Rectal smooth muscle tissue (tissue), 1 donor: Measurements from ENCODE around the gene SMAGP.
"Not testable (repeated sequence)": the region's sequence is repeated elsewhere in the genome, so short reads cannot be mapped to it uniquely, and the experiment has no call there.

Experiments used
- H3K27ac ChIP-seq: one replicate; pipeline ENCODE4 v1.7.0; 2013; ENCODE audit warnings: low read depth, low read length, inconsistent platforms
- H3K27me3 ChIP-seq: one replicate; pipeline ENCODE4 v1.7.0; 2013; ENCODE audit warnings: low read length; ENCODE audit not compliant: control insufficient read depth, insufficient read depth
- H3K36me3 ChIP-seq: one replicate; pipeline ENCODE4 v1.7.0; 2013; ENCODE audit warnings: low read length; ENCODE audit not compliant: control insufficient read depth, insufficient read depth
- H3K4me1 ChIP-seq: one replicate; pipeline ENCODE4 v1.7.0; 2013; ENCODE audit warnings: low read length; ENCODE audit not compliant: control insufficient read depth, insufficient read depth
- H3K4me3 ChIP-seq: one replicate; pipeline ENCODE4 v1.7.0; 2013; ENCODE audit warnings: low read length
- H3K9ac ChIP-seq: one replicate; pipeline ENCODE4 v1.7.0; 2013; ENCODE audit warnings: low read length

The SMAGP gene

GRCh38 chr12:51285843-51286242, 15.6 kb upstream of the SMAGP start:
- H3K36me3 ChIP-seq = no peaks in the 10 kb centered on the region
- H3K4me1 ChIP-seq = no peaks in the 10 kb centered on the region
- no peaks in the 10 kb centered on the region for H3K27me3 ChIP-seq
- H3K4me3 ChIP-seq = no peak overlapping the region
- H3K9ac ChIP-seq = no peak overlapping the region
- H3K27ac ChIP-seq = no peak overlapping the region

GRCh38 chr12:51281202-51281924, 11.1 kb upstream of the SMAGP start:
- H3K27me3 ChIP-seq = no peaks in the 10 kb centered on the region
- H3K4me1 ChIP-seq = no peaks in the 10 kb centered on the region
- no peak overlapping the region for H3K27ac ChIP-seq
- no peak overlapping the region for H3K4me3 ChIP-seq
- H3K9ac ChIP-seq = no peak overlapping the region
- H3K36me3 ChIP-seq = no peaks in the 10 kb centered on the region

GRCh38 chr12:51275088-51275487, 4.9 kb upstream of the SMAGP start:
- H3K4me1 ChIP-seq = no peaks in the 10 kb centered on the region
- no peak overlapping the region for H3K9ac ChIP-seq
- no peak overlapping the region for H3K27ac ChIP-seq
- no peaks in the 10 kb centered on the region for H3K36me3 ChIP-seq
- H3K4me3 ChIP-seq = no peak overlapping the region
- no peaks in the 10 kb centered on the region for H3K27me3 ChIP-seq

DNA sequence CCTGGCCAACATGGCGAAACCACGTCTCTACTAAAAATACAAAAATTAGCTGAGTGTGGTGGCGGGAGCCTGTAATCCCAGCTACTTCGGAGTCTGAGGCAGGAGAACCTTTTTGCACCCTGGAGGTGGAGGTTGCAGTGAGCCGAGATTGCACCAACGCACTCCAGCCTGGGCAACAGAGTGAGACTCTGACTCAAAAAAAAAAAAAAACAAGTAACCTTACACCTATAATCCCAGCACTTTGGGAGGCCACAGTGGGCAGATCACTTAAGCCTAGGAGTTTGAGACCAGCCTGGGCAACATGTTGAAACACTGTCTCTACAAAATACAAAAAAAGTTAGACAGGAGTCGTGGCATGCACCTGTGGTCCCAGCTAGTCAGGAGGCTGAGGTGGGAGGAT, 2.6 kb upstream of the SMAGP start:
- not testable (repeated sequence) for H3K27me3 ChIP-seq, H3K9ac ChIP-seq, H3K27ac ChIP-seq, H3K36me3 ChIP-seq, H3K4me3 ChIP-seq, H3K4me1 ChIP-seq

- H3K27me3 ChIP-seq = no peaks in the 10 kb centered on the region
- H3K4me1 ChIP-seq = no peaks in the 10 kb centered on the region
- no peaks in the 10 kb centered on the region for H3K36me3 ChIP-seq
- H3K4me3 ChIP-seq = peak overlapping the region; percentile 74
- no peak overlapping the region for H3K27ac ChIP-seq
- no peak overlapping the region for H3K9ac ChIP-seq
These were observed 820 bp upstream of the SMAGP start for GRCh38 chr12:51270951-51271518.

- no peaks in the 10 kb centered on the region for H3K27me3 ChIP-seq
- H3K27ac ChIP-seq = no peak overlapping the region
- peak overlapping the region; percentile 42 for H3K9ac ChIP-seq
- peak overlapping the region; percentile 74 for H3K4me3 ChIP-seq
- no peaks in the 10 kb centered on the region for H3K36me3 ChIP-seq
- H3K4me1 ChIP-seq = no peaks in the 10 kb centered on the region
These were observed 795 bp downstream of the SMAGP start for GRCh38 chr12:51269174-51270066.

- Histone ChIP-seq H3K9ac (no peak overlapping the region), H3K36me3 (no peaks in the 10 kb centered on the region), H3K4me3 (no peak overlapping the region), H3K4me1 (no peaks in the 10 kb centered on the region), H3K27me3 (no peaks in the 10 kb centered on the region), H3K27ac (no peak overlapping the region)
These were observed 5.2 kb downstream of the SMAGP start for GRCh38 chr12:51265024-51265423.

DNA sequence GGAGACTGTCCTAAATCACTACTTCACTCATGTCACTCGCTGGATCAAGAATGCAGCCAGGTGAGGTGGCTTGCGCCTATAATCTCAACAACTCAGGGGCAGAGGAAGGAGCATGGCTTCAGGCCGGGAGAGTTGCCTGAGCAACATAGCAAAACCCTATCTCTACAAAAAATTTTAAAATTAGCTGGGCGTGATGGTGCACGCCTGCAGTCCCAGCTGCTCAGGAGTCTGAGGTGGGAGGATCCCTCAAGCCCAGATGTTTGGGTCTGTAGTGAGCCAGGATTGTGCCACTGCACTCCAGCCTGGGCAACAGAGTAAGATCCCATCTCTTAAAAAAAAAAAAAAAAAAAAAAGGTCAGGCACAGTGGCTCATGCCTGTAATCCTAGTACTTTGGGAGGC, 5.9 kb downstream of the SMAGP start:
- Histone ChIP-seq H3K4me1 (no peaks in the 10 kb centered on the region), H3K36me3 (no peaks in the 10 kb centered on the region), H3K27me3 (no peaks in the 10 kb centered on the region), H3K27ac (no peak overlapping the region), H3K4me3 (no peak overlapping the region), H3K9ac (no peak overlapping the region)

- H3K27me3 ChIP-seq = no peaks in the 10 kb centered on the region
- H3K9ac ChIP-seq = no peak overlapping the region
- H3K4me3 ChIP-seq = no peak overlapping the region
- no peak overlapping the region for H3K27ac ChIP-seq
- no peaks in the 10 kb centered on the region for H3K36me3 ChIP-seq
- no peaks in the 10 kb centered on the region for H3K4me1 ChIP-seq
These were observed 6.9 kb downstream of the SMAGP start for GRCh38 chr12:51263341-51263740.

GRCh38 chr12:51262758-51263177, 7.4 kb downstream of the SMAGP start:
- H3K4me3 ChIP-seq = no peak overlapping the region
- no peaks in the 10 kb centered on the region for H3K27me3 ChIP-seq
- no peaks in the 10 kb centered on the region for H3K36me3 ChIP-seq
- no peak overlapping the region for H3K9ac ChIP-seq
- no peaks in the 10 kb centered on the region for H3K4me1 ChIP-seq
- no peak overlapping the region for H3K27ac ChIP-seq

- H3K4me1 ChIP-seq, H3K27ac ChIP-seq, H3K4me3 ChIP-seq, H3K36me3 ChIP-seq, H3K27me3 ChIP-seq, H3K9ac ChIP-seq: not testable (repeated sequence)
These were observed 10.6 kb downstream of the SMAGP start for GRCh38 chr12:51259600-51259999.

GRCh38 chr12:51254536-51254935, 15.7 kb downstream of the SMAGP start:
- Histone ChIP-seq H3K4me3 (no peak overlapping the region), H3K9ac (no peak overlapping the region), H3K4me1 (no peaks in the 10 kb centered on the region), H3K27me3 (no peaks in the 10 kb centered on the region), H3K36me3 (no peaks in the 10 kb centered on the region), H3K27ac (no peak overlapping the region)
